Hematopoietic multipotent progenitor cell treated with erythropoietin and hydrocortisone succinate and interleukin-3 and kit ligand, for 6 days (in vitro differentiated cells): ENCODE measurements around the gene SMC1B.
"Not testable (repeated sequence)": the region's sequence is repeated elsewhere in the genome, so short reads cannot be mapped to it uniquely, and the experiment has no call there.

Source experiments
- DNase-seq: peaks from one replicate; pipeline ENCODE4 v3.0.0-alpha.2; 2015

SMC1B gene

DNA sequence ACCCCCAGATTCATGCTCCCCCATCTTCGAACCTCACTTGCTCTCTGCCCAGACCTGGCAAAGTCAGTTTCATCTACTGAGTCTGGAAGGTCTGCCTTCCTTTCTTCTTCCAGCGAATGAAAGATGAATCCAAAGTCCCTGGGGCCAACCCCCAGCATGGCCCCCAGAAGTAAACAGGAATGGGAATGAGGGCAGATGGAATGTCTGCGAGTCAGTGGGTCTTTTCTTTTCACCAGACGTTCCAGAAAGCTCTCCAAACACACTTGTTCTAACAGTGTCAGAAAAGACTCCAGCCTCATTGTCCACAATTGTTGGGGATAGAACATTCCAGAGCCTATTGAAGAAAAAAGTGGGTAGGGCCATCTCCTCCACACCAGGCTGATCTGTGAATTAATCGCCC is 28.7 kb upstream of the SMC1B start:
- DNase-seq: no peak

DNA sequence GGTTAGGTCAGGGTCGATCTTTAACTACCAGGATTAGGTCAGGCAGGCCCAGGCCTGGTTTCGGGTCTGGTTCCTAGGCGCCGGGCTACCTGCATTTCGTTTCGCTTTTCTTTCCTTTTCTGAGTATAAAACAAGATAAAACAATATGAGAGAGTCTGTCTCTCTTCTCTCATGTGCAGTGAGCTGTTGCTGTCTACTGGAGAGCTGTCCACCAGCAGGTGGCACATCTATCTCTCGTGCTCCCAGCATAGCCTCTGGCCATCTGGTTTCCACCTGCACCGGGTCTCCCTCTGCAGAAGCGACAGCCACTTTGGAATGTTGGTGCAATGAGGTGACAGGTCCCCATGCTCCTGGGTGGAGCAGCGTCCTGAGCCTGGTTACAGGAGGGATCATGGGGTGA is 27.7 kb upstream of the SMC1B start:
- peak; percentile 67 for DNase-seq

DNA sequence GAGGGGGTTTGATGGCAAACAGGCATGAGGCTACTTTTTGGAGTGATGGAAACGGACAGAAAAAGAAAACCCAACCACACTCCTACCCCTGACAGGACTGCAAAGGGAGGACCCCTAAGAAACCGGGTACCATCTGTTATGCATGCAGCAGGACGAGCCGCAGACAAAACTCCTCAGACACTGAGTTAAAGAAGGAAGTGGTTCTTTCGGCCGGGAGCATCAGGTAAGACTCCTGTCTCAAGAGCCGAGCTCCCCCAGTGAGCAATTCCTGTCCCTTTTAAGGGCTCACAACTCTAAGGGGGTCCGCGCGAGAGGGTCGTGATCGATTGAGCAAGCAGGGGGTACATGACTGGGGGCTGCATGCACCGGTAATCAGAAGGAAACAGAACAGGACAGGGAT is 27.3 kb upstream of the SMC1B start:
- not testable (repeated sequence) for DNase-seq

DNA sequence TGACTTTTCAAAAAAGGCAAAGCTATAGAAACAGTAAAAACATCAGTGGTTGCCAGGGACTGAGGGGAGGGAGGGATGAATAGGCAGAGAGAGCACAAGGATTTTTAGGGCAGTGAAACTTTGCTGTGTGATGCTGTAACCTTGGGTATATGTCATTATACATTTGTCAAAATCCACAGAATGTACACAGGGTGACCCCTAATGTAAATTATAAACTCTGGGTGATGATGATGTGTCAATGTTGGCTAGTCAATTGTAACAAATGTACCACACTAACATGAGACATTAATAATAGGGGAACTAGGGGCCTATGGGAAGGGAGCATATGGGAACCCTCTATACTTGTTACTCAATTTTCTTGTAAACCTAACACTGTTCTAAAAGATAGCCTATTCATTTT is 24.9 kb upstream of the SMC1B start:
- no peak for DNase-seq

DNA sequence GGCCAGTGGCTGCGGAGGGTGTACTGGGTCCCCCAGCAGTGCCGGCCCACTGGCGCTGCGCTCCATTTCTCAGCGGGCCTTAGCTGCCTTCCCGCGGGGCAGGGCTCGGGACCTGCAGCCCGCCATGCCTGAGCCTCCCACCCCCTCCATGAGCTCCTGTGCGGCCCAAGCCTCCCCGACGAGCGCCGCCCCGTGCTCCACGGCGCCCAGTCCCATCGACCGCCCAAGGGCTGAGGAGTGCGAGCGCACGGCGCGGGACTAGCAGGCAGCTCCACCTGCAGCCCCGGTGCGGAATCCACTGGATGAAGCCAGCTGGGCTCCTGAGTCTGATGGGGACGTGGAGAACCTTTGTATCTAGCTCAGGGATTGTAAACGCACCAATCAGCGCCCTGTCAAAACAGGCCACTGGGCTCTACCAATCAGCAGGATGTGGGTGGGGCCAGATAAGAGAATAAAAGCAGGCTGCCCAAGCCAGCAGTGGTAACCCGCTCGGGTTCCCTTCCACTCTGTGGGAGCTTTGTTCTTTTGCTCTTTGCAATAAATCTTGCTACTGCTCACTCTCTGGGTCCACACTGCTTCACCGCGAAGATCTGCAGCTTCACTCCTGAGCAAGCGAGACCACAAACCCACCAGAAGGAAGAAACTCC is 23.6 kb upstream of the SMC1B start:
- DNase-seq: not testable (repeated sequence)

DNA sequence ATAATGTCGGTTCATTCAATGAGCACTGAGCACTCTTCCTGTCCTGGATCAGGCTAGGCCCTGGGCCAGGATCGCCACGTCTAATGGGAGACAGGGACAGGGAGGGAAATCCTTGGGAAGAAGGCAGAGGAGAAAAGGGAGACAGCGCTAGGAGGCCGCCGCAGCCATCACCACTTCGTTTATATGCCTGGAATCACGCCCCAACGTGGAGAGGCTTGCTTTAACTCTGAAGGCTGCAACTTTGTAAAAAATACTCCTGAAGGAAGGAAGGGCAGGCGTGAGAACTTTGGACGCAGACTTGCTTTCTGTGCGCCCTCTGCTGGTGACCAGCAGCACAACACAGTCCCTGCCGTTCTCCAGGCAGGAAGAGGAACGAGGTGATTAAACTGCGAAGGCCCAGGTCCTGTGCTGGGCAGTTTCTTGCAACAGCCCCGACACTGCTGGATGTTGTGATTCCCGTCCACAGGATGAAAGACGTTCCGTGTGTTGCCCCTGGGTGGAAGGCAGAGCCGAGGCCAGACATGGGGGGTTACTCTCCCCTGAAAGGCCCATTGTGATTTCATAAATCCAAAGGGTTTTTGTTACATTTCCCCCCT is 22.2 kb upstream of the SMC1B start:
- peak; percentile 89 for DNase-seq

DNA sequence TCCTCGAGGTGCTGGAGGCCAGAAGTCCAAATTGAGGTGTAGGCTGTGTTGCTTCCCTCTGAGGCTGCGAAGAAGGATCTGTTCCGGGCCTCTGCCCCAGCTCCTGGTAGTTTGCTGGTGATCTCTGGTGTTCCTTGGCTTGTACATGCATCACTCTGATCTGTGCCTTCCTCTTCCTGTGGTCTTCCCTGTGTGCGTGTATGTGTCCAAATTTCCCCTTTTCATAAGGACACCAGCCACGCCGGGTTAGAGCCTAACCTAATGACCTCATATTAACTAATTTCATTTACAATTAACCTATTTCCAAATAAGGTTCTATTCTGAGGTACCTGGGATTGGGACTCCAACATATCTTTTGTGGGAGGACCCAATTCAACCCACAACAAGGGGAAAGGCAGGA is 21.6 kb upstream of the SMC1B start:
- DNase-seq: no peak

DNA sequence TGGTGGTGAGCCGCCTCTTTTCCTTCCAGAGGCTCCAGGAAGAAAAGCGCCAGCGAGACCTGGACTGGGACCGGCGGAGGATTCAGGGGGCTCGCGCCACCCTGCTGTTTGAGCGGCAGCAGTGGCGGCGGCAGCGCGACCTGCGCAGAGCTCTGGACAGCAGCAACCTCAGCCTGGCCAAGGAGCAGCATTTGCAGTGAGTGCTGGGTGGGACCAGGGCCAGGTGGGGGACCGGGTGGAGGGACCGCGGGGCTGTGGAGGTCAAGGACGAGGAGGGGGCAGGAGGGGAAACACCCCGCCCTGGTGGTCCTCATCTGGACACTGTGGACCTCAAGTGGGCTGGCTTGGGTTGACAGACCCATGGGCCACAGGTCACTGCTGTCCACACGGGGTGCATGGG is 17.5 kb upstream of the SMC1B start:
- no peak for DNase-seq

DNA sequence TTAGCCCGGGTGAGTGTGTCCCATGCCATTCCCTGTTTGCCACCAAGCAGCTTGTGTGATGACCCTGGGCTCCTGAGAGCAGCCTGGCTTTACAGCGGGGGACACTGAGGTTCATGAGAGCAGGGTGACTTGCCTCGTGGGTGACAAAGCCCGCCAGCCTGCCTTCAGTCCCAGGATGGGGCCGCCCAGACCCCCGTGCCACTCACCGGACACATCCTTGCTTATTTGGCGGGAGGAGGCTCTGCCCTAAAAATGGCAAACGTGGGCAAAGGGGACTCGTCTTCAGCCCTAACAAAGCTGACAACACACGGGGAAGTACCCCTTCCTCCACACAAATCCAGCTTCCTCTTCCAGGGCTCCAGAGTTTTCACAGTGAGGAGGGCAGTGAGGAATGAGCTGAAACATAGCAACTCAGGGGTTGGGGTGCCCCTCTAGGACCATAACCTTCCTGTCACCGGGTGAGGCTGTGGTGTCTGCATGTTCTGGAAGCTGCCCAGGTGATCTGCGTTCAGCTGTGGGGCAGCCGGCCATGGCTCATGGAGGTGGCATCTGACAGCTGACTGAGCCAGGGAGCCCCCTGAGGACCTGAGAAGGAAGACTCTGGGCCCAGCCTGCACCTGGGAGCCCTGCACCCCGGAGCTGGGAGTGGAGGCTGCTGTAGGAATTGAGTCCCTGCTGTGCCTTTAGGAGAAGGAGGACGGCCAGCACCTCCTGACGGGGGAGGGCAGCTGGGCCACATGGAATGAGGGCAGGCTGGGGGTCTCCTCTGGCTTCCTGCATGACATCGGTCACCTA is 16.8 kb upstream of the SMC1B start:
- no peak for DNase-seq

DNA sequence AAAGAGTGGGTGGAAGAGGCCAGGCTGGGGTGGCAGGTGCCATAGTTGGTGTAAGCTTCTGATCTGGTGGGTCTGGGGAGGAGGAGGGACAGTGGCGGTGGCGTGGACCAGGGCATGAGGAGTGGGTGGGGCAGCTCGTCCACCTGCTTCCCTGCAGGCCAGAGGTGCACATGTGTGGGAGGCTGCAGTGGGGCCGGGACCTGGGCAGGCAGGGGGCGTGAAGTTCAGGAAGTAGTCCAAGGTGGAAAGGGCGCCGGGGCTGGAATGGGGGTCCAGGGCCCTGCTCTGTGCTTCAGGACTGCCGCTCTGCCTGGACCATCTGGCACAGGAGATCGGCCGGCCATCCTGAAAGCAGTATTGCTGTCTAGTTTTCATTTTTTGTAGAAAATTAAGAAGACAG is 16.0 kb upstream of the SMC1B start:
- DNase-seq: no peak

DNA sequence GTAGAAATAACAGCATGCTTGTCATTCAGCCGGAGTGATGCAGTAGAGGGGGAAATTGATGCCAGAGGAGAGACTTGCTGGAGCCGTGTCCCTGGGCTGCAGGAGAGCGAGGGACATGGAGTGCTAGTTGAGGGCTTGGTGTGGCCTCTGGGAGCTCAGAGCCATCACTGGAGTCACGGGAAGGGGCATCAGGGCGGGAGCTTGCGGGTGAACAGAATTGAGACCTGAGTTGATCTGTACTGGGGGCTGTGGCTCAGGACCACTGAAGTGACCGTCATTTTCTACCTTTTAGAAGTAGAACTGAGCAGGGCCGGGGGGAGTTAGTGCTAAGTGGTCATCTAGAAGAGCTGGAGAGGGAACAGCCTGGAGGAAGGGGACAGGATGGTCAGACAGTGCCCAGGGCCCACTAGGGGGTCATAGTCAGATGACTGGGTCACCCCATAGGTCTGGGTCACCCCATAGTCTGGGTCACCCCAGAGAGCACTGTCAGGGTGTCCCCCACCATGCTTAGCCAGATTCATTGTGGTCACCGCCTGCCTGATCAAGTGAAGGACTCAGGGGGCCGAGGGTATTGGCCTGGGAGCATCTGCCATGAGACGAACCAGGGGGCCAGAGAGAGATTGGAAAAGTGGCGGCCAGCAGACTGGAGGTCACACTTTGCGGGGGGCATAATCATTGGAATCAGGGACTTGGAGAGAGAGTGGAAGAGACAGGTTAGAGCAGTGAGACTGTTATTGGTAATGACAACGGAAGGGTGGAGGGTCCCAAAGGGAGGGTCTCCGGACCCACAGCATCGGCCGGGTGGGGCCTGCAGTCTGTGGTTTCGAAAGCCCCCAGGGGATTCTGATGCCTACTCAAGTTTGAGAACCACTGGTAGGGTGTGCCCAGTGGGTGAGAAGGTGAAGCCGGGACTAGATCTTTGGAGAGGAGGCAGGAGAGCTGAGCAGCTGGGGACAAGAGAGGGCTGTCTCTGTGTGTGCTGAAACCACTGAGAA is 15.3 kb upstream of the SMC1B start:
- DNase-seq: no peak

DNA sequence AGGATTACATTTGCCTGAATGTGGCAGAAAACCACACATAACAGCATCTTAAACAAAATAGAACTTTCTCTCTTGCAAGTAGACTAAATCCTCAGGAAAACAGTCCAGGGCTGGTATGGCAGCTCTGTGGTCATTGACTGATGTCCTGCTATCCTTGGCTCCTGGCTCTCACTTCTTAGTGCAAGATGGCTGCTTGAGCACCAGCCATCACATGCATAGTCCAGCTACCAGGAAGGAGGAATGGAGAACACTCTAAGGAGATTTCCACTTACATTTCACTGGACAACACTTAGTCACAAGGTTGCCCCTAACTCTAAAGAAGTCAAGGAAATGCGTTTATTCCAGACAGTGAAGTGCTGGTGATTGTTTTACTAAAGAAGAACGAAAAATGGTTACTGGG is 13.7 kb upstream of the SMC1B start:
- DNase-seq: no peak

DNA sequence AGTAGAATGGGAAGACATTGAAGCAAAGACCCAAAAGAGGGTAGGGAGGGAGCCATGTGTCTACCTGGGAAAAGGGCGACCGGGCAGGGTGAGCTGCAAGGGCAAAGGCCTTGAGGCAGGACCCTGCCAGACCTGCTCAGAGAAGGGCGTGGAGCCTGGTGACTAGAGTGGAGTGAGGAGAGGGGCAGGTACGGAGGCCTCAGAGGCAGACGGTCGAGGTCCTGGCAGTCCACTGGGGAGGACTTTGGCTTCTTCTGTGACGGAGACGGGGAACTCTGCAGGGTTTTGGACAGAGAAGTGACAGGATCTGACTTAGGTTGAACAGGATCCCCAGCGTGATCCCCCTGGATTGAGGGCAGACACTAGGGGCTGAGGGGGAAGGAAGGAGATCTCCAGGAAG is 13.0 kb upstream of the SMC1B start:
- no peak for DNase-seq

DNA sequence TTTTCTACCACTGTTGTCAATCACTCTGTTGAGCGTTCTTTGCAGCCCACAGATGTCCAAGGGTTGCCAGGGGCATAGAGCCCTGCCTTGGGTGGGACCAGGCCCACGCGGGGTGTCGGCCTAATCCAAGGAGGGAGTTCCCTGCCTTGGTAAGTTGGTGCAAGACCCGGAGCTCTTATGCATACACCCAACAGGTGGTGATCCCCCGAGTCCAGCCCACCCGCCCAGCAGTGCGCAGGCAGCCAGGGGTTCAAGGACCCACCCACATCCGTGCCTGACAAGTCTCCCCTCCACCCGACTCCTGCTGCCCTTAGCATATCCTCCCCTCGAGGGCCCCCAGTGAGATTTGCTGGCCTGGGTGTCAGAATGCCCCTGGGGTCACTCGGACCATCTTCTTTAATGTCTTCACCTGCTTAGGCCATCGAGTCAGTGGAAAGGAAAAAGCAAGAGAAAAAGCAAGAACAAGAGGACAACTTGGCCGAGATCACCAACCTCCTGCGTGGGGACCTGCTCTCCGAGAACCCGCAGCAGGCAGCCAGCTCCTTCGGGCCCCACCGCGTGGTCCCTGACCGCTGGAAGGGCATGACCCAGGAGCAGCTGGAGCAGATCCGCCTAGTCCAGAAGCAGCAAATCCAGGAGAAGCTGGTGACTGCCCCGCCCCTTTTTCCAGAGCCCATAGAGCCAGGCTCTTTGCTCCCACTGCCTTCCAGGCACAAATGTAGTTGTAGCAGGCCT is 12.3 kb upstream of the SMC1B start:
- DNase-seq: no peak

DNA sequence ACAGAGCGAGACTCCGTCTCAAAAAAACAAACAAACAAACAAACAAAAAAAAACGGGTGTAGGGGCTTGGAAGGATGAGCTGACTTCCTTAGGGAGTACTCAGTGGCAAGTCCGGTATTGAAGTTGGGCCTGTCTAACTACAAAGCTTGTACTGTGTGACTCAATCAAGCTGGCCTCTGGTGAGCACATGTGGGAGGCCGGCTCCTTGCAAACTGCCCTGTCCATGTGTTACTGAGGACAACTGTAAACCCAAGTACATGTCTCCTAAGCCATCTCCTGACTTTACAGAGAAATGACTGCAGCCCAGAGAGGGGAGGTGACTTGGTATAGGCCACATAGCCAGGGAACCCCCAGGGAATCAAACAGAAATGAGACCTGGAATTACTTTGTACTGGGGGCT is 11.7 kb upstream of the SMC1B start:
- DNase-seq: no peak

DNA sequence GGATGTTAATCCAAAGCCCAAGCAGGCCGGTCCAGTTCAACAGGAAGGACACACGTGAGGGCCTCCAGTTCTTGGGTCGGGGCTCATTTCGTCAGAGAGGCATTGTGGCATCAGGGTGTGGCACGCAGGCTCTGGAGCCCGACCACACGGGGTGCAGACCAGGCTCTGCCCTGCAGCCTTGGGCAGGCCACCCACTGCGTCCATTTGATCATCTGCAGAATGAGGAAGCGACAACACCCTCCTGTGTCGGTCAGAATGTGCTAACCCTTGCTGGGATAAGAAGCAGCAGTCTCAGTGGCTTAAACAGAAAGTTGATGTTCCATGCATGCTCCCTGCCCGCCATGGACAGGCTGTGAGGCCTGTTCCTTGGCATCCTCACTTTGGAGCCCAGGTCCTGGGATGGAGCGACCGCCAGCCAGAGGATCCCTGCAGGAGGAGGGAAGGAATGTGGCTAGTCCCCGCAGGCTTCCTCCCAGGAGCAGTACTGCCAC is 10.9 kb upstream of the SMC1B start:
- no peak for DNase-seq

DNA sequence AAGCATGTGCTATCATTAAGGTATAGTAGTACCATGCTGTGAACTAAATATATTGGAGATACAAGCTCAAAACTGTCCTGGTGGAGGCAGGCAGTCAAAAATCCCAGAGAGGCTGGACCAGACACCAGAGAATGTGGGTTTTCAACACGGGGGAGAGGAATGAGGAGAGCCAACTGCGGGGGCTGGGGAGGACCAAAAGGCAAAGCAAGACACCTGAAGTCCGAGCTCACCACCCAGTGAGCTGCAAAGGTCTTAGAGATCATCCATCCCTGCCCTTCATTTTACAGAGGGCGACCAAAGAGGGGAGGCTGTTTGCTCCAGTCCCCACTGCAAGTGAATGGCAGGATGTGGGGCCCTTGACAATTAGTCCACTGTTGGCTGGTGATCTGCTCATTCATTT is 10.1 kb upstream of the SMC1B start:
- DNase-seq: no peak

DNA sequence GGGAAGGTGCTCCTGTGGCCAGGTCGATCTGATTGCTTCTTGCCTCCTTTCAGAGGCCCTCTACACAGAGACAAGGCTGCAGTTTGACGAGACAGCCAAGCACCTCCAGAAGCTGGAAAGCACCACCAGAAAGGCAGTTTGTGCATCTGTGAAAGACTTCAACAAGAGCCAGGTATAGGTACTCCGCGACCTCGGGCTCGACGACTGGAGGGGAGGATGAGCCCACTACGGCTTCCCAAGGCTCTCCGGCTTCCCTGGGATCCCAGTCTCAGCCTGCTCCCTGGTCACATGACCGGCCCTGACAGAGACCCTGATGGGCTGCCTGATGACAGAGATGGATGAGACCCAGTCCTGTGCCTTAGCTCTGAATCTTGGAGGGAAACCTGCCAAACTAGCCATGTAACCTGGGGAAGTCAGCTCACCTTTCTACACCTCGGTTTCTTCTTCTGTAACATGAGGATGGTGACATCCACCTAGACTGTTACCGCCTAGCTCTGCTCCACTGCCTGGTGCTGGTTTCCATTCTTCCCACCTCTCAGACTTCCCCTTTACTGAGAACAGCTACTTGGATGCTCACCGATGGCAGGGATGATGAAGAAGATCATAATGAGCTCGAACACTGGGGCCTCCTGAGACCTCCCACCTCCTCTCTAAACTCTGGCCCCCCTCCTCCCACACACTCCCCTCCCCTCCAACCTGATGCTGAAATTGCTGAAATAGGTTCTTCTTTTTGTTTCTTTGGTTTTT is 9.0 kb upstream of the SMC1B start:
- no peak for DNase-seq

DNA sequence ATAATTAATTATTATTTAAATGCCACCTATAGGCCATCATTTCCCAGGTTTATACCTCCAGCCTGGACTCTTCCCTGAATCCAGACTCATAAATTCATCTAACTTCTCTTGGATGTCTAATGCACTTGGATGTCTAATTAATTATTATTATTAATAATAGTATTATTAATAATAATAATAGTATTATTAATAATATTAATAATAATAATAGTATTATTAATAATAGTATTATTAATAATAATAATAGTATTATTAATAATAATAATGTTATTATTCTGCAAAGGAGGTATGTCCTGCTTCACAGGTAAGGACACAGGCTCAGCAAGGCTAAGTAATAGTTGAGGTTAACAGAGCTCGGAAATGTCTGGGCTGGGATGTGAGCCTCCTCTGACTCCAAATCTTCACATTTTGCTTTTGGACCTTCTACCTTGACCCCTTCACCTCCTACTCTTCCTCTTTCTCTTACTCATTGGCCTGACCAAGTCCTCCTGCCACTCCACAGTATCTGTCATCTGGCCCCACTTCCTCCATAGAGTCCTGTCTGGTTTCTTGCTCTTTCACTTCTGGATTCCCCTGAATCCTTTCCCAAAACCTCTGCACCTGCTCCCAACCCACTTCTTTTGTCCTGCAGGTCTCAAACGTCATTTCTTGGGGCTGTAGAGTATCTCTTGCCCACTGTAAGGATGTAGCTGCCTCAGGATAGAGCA is 8.1 kb upstream of the SMC1B start:
- DNase-seq: no peak

DNA sequence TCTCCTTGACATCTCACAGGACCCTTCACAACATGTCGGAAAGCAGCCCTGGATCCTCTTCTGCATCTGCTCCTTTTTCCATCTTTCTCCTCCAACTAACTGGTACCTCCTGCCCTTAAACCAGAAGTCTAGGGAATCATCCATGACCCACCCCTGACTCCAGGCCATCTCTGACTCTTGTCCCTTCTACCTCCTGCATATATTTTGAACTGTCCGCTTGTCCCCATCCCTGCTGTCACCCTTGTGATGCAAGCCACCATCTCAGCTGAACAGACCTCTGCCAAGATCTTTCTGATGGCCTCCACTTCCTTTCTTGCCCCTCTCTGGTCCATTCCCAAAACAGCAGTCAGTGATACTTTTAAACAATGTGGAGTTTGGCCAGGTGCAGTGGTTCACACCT is 7.1 kb upstream of the SMC1B start:
- DNase-seq: no peak

DNA sequence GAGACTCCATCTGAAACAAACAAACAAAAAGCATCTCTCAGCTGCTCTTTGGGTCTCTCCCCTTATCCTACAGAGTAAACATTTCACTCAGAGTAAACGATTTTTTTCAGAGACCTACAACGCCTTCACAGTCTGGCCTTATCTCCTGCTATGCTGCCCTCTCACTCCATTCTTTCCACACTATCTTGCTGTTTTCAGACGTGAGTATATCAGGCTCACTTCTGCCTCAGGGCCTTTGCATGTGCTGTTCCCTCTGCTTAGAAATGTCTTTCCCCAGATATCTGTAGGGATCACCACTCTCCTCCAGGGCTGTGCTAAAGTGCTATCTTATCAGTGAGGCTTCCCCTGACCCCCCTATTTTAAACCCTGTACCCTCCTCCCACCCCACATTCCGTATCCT is 6.6 kb upstream of the SMC1B start:
- DNase-seq: peak; percentile 23
